ENCODE measurements around the gene NDUFA11. TPM values are rescaled to one million over a fixed set of nuclear protein-coding genes. Genes with fewer than 3 reads are reported as not detected.
"Not testable (repeated sequence)": the region's sequence is repeated elsewhere in the genome, so short reads cannot be mapped to it uniquely, and the experiment has no call there.

Gene NDUFA11
- total and polyA plus RNA-seq, 2 donors (not counting 1 experiment from before 2014, with no cell fraction given) = 115 to 276 TPM

DNA sequence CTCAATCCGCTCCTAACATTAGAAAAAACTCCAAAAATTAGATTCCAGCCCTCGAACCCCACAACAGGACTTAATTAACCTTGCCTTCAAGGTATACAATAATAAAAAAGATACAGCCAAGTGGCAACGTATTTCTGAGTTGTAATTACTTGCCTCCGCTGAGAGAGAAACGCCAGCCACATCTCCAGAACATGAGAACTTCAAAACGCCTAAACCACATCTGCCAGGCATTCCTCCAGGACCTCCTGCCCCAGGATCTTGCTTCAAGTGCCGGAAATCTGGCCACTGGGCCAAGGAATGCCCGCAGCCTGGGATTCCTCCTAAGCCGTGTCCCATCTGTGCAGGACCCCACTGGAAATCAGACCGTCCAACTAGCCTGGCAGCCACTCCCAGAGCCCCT lies 49.5 kb downstream of the NDUFA11 start:
- H3K27me3 ChIP-seq (replicated peaks in 1 of 4; ENCODE audit: control extremely low read depth in 1 of 4, control insufficient read depth in 3 of 4, insufficient read depth in 4 of 4, low read length in 3 of 4); H4K20me1 ChIP-seq (ENCODE audit: control insufficient read depth, insufficient read depth, low read length, poor library complexity, severe bottlenecking); H3K79me2 ChIP-seq (ENCODE audit: control insufficient read depth, insufficient read depth, low read length); H3K4me2 ChIP-seq (replicated peaks; ENCODE audit: low read depth, low read length, poor library complexity, severe bottlenecking); H3K4me1 Mint-ChIP-seq; H2AFZ ChIP-seq (ENCODE audit: insufficient read depth, low read depth, low read length, poor library complexity, severe bottlenecking); H3K27ac ChIP-seq (ENCODE audit: low read length in 2 of 2); H3K36me3 ChIP-seq (replicated peaks in 1 of 2; ENCODE audit: control extremely low read depth in 1 of 2, control insufficient read depth in 1 of 2, extremely low read depth in 1 of 2, insufficient read depth in 2 of 2, low read length in 1 of 2); intact Hi-C loops (cut with micrococcal nuclease); H3K9me3 Mint-ChIP-seq (ENCODE audit: insufficient read depth); H3K27ac Mint-ChIP-seq; H3K27me3 Mint-ChIP-seq; ATAC-seq (ENCODE audit: low read depth); H3K4me3 ChIP-seq (ENCODE audit: control extremely low read depth in 1 of 5, extremely low read depth in 1 of 5, insufficient read depth in 1 of 5, low read depth in 2 of 5, low read length in 4 of 5); CTCF ChIA-PET; H3K4me3 Mint-ChIP-seq; H3K4me1 ChIP-seq (ENCODE audit: control insufficient read depth in 2 of 2, insufficient read depth in 2 of 2, low read length in 2 of 2); H3K9ac ChIP-seq (ENCODE audit: low read length); DNase-seq: not testable (repeated sequence)
- POLR2A ChIA-PET = interaction anchor here (0.6 kb wide), 1 partner anchor 161 kb away, joined by 3 read pairs; no protein-coding TSS in a partner anchor
- 93% methylated on average over 9 of the region's 10 CpGs for WGBS (ENCODE audit: insufficient coverage)
- peaks cover 0 to 11% (median 0%) of the 10 kb centered on the region in 3 donors for H3K9me3 ChIP-seq (ENCODE audit: control extremely low read depth in 1 of 3, control insufficient read depth in 2 of 3, insufficient read depth in 1 of 3, low read length in 2 of 3)

DNA sequence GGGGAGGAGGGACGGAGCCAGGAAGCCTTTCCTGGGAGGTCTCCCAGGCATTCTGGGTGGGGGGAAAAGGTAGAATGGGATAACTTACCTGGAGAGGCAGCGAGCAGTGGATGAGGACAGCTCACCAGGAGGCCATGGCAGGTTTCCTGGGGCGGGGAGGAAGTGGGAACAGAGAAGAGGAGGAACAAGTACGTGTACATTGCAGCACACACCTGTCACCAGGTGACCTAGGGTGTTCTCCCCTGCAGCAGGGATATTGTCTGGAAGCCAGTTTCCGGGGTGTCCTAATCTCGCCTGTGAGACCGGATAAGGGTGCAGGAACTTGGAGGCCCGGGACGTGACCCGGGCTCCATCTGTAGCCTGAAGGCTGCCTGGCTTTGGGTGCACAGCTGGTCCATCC lies 52.3 kb downstream of the NDUFA11 start, which contains the start of gene FUT3:
Gene FUT3 (minus strand): TSS at position 148 of the 400 bp plus-strand sequence.
- H3K27me3 ChIP-seq (replicated peaks in 1 of 4; ENCODE audit: control extremely low read depth in 1 of 4, control insufficient read depth in 3 of 4, insufficient read depth in 4 of 4, low read length in 3 of 4) = no peaks in the 10 kb centered on the region
- no peaks in the 10 kb centered on the region for H3K9me3 Mint-ChIP-seq (ENCODE audit: insufficient read depth)
- H3K4me1 Mint-ChIP-seq = no peaks in the 10 kb centered on the region
- no peak within 1 kb of the TSS for H3K27ac Mint-ChIP-seq
- 83% methylated on average over 10 of the region's 10 CpGs for WGBS (ENCODE audit: insufficient coverage)
- no peaks in the 10 kb centered on the region for H3K79me2 ChIP-seq (ENCODE audit: control insufficient read depth, insufficient read depth, low read length)
- ChIA-PET POLR2A (no interaction called here), CTCF (no interaction called here)
- H3K4me3 ChIP-seq (ENCODE audit: control extremely low read depth in 1 of 5, extremely low read depth in 1 of 5, insufficient read depth in 1 of 5, low read depth in 2 of 5, low read length in 4 of 5) = no peak within 1 kb of the TSS
- no peaks in the 10 kb centered on the region for H4K20me1 ChIP-seq (ENCODE audit: control insufficient read depth, insufficient read depth, low read length, poor library complexity, severe bottlenecking)
- no peaks in the 10 kb centered on the region for H3K9me3 ChIP-seq (ENCODE audit: control extremely low read depth in 1 of 3, control insufficient read depth in 2 of 3, insufficient read depth in 1 of 3, low read length in 2 of 3)
- intact Hi-C loops (cut with micrococcal nuclease) = no loop called here
- no peaks in the 10 kb centered on the region for H3K36me3 ChIP-seq (replicated peaks in 1 of 2; ENCODE audit: control extremely low read depth in 1 of 2, control insufficient read depth in 1 of 2, extremely low read depth in 1 of 2, insufficient read depth in 2 of 2, low read length in 1 of 2)
- H3K27me3 Mint-ChIP-seq = peaks cover 7% of the 10 kb centered on the region
- H3K4me1 ChIP-seq (ENCODE audit: control insufficient read depth in 2 of 2, insufficient read depth in 2 of 2, low read length in 2 of 2) = no peaks in the 10 kb centered on the region
- no peak within 1 kb of the TSS for H3K27ac ChIP-seq (ENCODE audit: low read length in 2 of 2)
- no peak within 1 kb of the TSS for H3K4me3 Mint-ChIP-seq
- H3K9ac ChIP-seq (ENCODE audit: low read length) = no peak within 1 kb of the TSS
- TF ChIP-seq EZH2 (IDR thresholded peaks at IDR 0.05; ENCODE audit: borderline replicate concordance, insufficient read depth, low read depth, low read length, poor library complexity, severe bottlenecking) = no peak
- TF ChIP-seq, protein P1, sequence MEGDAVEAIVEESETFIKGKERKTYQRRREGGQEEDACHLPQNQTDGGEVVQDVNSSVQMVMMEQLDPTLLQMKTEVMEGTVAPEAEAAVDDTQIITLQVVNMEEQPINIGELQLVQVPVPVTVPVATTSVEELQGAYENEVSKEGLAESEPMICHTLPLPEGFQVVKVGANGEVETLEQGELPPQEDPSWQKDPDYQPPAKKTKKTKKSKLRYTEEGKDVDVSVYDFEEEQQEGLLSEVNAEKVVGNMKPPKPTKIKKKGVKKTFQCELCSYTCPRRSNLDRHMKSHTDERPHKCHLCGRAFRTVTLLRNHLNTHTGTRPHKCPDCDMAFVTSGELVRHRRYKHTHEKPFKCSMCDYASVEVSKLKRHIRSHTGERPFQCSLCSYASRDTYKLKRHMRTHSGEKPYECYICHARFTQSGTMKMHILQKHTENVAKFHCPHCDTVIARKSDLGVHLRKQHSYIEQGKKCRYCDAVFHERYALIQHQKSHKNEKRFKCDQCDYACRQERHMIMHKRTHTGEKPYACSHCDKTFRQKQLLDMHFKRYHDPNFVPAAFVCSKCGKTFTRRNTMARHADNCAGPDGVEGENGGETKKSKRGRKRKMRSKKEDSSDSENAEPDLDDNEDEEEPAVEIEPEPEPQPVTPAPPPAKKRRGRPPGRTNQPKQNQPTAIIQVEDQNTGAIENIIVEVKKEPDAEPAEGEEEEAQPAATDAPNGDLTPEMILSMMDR (IDR thresholded peaks at IDR 0.05) = no peak
- H3K4me2 ChIP-seq (replicated peaks; ENCODE audit: low read depth, low read length, poor library complexity, severe bottlenecking) = no peak within 1 kb of the TSS
- DNase-seq (no peak), ATAC-seq (ENCODE audit: low read depth) (no peak)
- H2AFZ ChIP-seq (ENCODE audit: insufficient read depth, low read depth, low read length, poor library complexity, severe bottlenecking) = no peak within 1 kb of the TSS

Measured in B cell (primary cell).